Epithelial cell of esophagus (primary cell): ENCODE results near the gene ADAMTS14.
A peak's percentile ranks its signal among the peaks of the same experiment; 100 is the strongest.

Source experiments
- DNase-seq: peaks from one replicate; pipeline ENCODE4 v3.0.0; 2010; ENCODE audit warnings: low read depth
- H3K4me3 ChIP-seq: 2 replicates; pipeline ENCODE4 v1.5.1; 2011; ENCODE audit warnings: mild to moderate bottlenecking, low read length, control low read depth
- CTCF ChIP-seq: IDR thresholded peaks from 2 replicates; pipeline ENCODE4 v1.5.1; 2011; ENCODE audit warnings: low read depth, mild to moderate bottlenecking, low read length, control low read depth, inconsistent platforms; ENCODE audit not compliant: insufficient read depth; ENCODE audit errors: missing control alignments

Gene ADAMTS14

GRCh38 chr10:70758757-70759514, 86.6 kb downstream of the ADAMTS14 start:
- no peak overlapping the region for H3K4me3 ChIP-seq
- DNase-seq: peak; percentile 70
- peak; percentile 79 for TF ChIP-seq CTCF

- TF ChIP-seq CTCF: no peak
- H3K4me3 ChIP-seq: no peak overlapping the region
- DNase-seq: peak; percentile 46
These were observed 87.5 kb downstream of the ADAMTS14 start for GRCh38 chr10:70759781-70760180.

- no peak for DNase-seq
- no peak overlapping the region for H3K4me3 ChIP-seq
- TF ChIP-seq CTCF: no peak
These were observed 88.0 kb downstream of the ADAMTS14 start for GRCh38 chr10:70760271-70760787.

- no peak overlapping the region for H3K4me3 ChIP-seq
- TF ChIP-seq CTCF: peak; percentile 17
- DNase-seq: no peak
These were observed 88.8 kb downstream of the ADAMTS14 start for GRCh38 chr10:70761031-70761601.

- TF ChIP-seq CTCF: no peak
- H3K4me3 ChIP-seq: no peak overlapping the region
- no peak for DNase-seq
These were observed 89.5 kb downstream of the ADAMTS14 start for GRCh38 chr10:70761727-70762350.

GRCh38 chr10:70762441-70763175, 90.3 kb downstream of the ADAMTS14 start:
- TF ChIP-seq CTCF: no peak
- no peak for DNase-seq
- no peak overlapping the region for H3K4me3 ChIP-seq
